Mucosa of descending colon (tissue), 3 donors: ENCODE data around the gene ADRB2. TPM values are rescaled to one million over a fixed set of nuclear protein-coding genes. Genes with fewer than 3 reads are reported as not detected.

Experiments
- ATAC-seq: fragments of 200-7000 bp; cut with Tn5 transposase; one replicate; pipeline ENCODE4 v1.9.1; 2020; ENCODE audit warnings: mild to moderate bottlenecking, moderate library complexity
- DNase-seq, 3 donors: peaks; one replicate each; pipeline ENCODE4 v3.0.0-alpha.2; 2020
- H3K36me3 ChIP-seq: fragments of 200-600 bp; one replicate; pipeline ENCODE4 v1.8.0; 2021; ENCODE audit warnings: low read depth, mild to moderate bottlenecking
- H3K4me1 ChIP-seq: fragments of 200-600 bp; one replicate; pipeline ENCODE4 v1.8.0; 2021; ENCODE audit warnings: low read depth, mild to moderate bottlenecking
- H3K4me3 ChIP-seq: fragments of 200-600 bp; one replicate; pipeline ENCODE4 v1.8.0; 2021; ENCODE audit warnings: mild to moderate bottlenecking
- H3K9me3 ChIP-seq: fragments of 200-600 bp; one replicate; pipeline ENCODE4 v1.8.0; 2021; ENCODE audit warnings: mild to moderate bottlenecking
- intact Hi-C, 2 donors: fragments of 100-400 bp; cut with DNase I in 1 of 2; cut with micrococcal nuclease in 1 of 2; formaldehyde crosslinking; loops; one replicate each; pipeline versions ENCODE4 v1.11.0 to v1.11.1; 2022; cut with DNase I, micrococcal nuclease
- total RNA-seq, 3 donors: library from RNA; stranded (reverse); fragmentation: NEBNext Ultra II Directional in 2 of 3; extraction: Animal tissue kit (Norgen Biotek cat#: 25700) in 2 of 3; gene quantifications; one replicate each; pipeline versions ENCODE4 v1.2.1 to v1.2.4, GENCODE V29; 2021 to 2023
- TF ChIP-seq, protein P1 (sequence below): fragments of 200-600 bp; IDR thresholded peaks from one replicate; pipeline ENCODE4 v1.8.0; 2022; ENCODE audit warnings: antibody characterized with exemption, mild to moderate bottlenecking
- donor health status: DM: no; HTN: no; CAD: no; lungs with moderate emphysema.
- donor health status: DM: no; HTN: no; CAD: no.
- donor health status: DM: no; HTN: yes; CAD: no.

The ADRB2 gene
- total RNA-seq, 3 donors from 2014 or later: 0.41 to 3.1 (median 1.4) TPM

DNA sequence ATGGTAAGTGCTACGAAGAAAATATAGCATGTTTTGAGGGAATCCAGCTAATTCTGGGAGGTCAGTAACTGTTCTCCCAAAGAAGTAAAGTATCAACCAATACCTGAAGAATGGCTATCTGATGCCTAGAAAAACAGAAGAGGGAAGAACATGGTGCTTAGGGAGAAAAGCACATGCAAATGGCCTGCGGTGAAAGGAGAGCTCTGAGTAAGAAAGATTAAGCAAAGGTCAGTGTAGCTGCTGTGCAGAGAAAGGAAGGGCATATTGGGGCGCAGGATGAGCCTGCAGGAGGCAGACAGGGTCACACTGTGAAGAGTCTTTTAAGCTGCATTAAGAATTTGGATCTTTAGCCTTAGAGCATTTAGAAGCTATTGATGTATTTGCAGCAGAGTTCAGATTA, 11.0 kb downstream of the ADRB2 start:
- H3K36me3 ChIP-seq: no peaks in the 10 kb centered on the region
- DNase-seq (no peak), ATAC-seq (no peak)
- H3K4me1 ChIP-seq: peaks cover 7% of the 10 kb centered on the region
- intact Hi-C loops: no loop called here
- H3K9me3 ChIP-seq: no peaks in the 10 kb centered on the region
- no peak overlapping the region for H3K4me3 ChIP-seq
- TF ChIP-seq, protein P1, sequence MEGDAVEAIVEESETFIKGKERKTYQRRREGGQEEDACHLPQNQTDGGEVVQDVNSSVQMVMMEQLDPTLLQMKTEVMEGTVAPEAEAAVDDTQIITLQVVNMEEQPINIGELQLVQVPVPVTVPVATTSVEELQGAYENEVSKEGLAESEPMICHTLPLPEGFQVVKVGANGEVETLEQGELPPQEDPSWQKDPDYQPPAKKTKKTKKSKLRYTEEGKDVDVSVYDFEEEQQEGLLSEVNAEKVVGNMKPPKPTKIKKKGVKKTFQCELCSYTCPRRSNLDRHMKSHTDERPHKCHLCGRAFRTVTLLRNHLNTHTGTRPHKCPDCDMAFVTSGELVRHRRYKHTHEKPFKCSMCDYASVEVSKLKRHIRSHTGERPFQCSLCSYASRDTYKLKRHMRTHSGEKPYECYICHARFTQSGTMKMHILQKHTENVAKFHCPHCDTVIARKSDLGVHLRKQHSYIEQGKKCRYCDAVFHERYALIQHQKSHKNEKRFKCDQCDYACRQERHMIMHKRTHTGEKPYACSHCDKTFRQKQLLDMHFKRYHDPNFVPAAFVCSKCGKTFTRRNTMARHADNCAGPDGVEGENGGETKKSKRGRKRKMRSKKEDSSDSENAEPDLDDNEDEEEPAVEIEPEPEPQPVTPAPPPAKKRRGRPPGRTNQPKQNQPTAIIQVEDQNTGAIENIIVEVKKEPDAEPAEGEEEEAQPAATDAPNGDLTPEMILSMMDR: no peak

DNA sequence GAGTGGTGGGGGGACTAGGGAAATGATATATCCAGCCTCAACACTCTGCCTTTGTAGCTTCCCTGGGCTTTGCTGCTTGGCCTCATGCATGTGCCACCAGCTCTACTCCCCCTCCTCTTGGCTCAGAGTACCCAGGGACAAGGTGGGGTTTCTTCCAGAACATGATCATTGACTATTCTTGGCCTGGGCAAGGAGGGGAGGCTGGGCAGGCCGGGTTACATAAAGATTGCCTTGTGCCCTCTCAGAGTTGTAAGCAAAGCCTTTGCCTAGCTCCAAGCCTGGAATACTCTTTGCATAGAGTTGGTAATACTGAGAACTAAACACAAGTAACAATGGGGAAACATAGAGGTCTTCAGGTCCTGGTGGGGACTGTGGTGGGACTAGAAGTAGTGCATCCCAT, 11.9 kb downstream of the ADRB2 start:
- ATAC-seq: no peak
- intact Hi-C loops: no loop called here
- Histone ChIP-seq H3K4me3 (no peak overlapping the region), H3K36me3 (no peaks in the 10 kb centered on the region), H3K9me3 (no peaks in the 10 kb centered on the region), H3K4me1 (peaks cover 7% of the 10 kb centered on the region)
- DNase-seq: no peak
- TF ChIP-seq, protein P1: no peak

DNA sequence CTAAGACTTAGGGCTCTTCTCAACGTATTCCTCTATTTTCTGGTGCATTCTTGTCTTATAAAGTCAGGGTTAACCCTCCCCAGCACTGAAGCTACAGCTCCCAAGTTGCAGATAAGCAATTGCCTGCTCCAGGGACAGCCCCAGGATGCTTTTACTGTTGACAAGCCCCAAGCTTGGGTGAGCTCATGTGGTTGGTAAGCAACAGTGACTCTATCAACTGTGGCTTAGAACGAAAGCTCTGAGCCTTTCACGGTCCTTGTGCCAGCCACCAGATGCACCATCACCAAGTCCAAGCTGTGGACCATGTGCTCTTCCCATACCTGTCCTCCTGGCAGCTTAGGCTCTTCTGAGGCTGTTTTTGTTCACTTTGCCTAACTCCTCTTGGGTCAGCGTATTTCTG, 13.5 kb downstream of the ADRB2 start:
- DNase-seq (no peak), ATAC-seq (no peak)
- Histone ChIP-seq H3K36me3 (no peaks in the 10 kb centered on the region), H3K9me3 (no peaks in the 10 kb centered on the region), H3K4me1 (peaks cover 7% of the 10 kb centered on the region), H3K4me3 (no peak overlapping the region)
- TF ChIP-seq, protein P1: no peak
- intact Hi-C loops: no loop called here

DNA sequence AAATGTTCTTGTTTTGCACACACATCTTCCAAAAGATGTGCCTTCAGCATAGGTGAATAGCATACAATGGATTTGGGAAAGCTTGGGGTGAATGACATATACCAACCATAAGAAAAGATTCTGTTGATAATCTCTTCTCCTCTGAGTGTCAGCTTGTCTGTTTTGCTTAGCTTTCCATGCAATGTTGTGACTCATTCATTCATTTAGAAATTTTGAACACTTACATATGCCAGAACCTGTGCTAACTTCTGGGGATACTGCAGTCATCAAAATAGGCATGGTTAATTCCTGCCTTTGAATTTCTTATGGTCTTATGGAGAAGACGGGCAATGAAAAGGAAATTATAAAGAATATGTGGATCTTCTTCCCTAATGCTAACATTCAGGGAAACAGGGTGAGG, 14.1 kb downstream of the ADRB2 start:
- H3K4me3 ChIP-seq: no peak overlapping the region
- H3K4me1 ChIP-seq: peaks cover 7% of the 10 kb centered on the region
- intact Hi-C loops: no loop called here
- no peaks in the 10 kb centered on the region for H3K36me3 ChIP-seq
- H3K9me3 ChIP-seq: no peaks in the 10 kb centered on the region
- ATAC-seq: no peak
- DNase-seq: no peak
- TF ChIP-seq, protein P1: no peak

DNA sequence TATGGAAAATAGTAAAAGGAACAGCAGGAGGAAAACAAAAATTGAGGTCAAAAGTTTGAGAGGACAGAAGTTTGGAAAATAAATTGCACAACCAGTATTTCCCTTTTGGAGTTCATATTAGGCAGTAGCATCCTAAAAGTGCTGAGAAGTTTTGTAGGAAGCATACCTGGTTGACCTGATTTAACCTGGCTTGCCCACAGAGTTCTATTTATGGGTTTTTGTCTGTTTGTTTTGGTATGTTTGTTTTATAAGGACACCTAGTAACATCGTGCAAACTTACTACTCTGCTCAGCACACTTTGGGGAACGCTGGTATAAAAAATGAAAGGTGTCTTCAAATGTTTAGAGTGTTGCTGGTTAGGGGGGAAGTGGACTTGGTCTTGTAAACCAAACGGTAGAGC, 15.1 kb downstream of the ADRB2 start:
- TF ChIP-seq, protein P1: no peak
- ATAC-seq (no peak), DNase-seq (no peak)
- Histone ChIP-seq H3K4me3 (no peak overlapping the region), H3K36me3 (no peaks in the 10 kb centered on the region), H3K9me3 (no peaks in the 10 kb centered on the region), H3K4me1 (peaks cover 1% of the 10 kb centered on the region)
- intact Hi-C loops: no loop called here

DNA sequence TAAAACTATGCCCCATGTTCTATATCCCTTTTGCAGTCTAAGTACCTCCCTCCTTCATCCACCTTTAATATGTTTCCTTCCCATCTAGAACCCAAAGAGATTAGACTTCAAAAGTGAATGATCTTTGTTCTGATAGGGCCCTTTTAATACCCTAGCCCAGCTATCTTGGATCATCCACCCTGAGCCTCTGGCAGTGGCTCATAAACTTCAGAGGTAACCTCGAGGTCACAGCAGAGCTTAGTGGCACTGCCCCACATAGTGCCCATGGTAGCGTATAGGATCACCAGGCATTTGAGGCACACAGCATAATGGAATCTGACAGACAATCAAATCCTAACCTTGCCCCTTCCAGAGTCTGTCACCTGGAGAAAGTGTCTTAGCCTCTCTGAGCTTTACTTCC, 15.8 kb downstream of the ADRB2 start:
- intact Hi-C loops: no loop called here
- H3K4me1 ChIP-seq: no peaks in the 10 kb centered on the region
- H3K9me3 ChIP-seq: no peaks in the 10 kb centered on the region
- no peaks in the 10 kb centered on the region for H3K36me3 ChIP-seq
- no peak overlapping the region for H3K4me3 ChIP-seq
- ATAC-seq (no peak), DNase-seq (no peak)
- TF ChIP-seq, protein P1: no peak
